ENCODE measurements around the gene C16orf82. TPM values are rescaled to one million over a fixed set of nuclear protein-coding genes. Genes with fewer than 3 reads are reported as not detected.

C16orf82 gene
- polyA plus RNA-seq (2012; ENCODE audit: missing spikeins) = not detected

GRCh38 chr16:27066668-27067537, at the start of gene C16orf82:
C16orf82 (plus strand) TSS chr16:27066927.
- DNase-seq (ENCODE audit: insufficient read length) (no peak), FAIRE-seq (no peak)
- no peak for TF ChIP-seq POLR2A (IDR thresholded peaks at IDR 0.05; ENCODE audit: low read depth, low read length)

- FAIRE-seq (no peak), DNase-seq (ENCODE audit: insufficient read length) (no peak)
- TF ChIP-seq TAF1 (IDR thresholded peaks at IDR 0.05; ENCODE audit: borderline replicate concordance, low read depth, low read length) (no peak), POLR2A (IDR thresholded peaks at IDR 0.05; ENCODE audit: low read depth, low read length) (no peak), POLR2AphosphoS5 (IDR thresholded peaks at IDR 0.05; ENCODE audit: low read depth, low read length) (no peak)
Measured at GRCh38 chr16:27020031-27020430, 46.7 kb upstream of the C16orf82 start.

GRCh38 chr16:27024010-27024409, 42.7 kb upstream of the C16orf82 start:
- TF ChIP-seq POLR2AphosphoS5 (IDR thresholded peaks at IDR 0.05; ENCODE audit: low read depth, low read length) = no peak
- TF ChIP-seq POLR2A (IDR thresholded peaks at IDR 0.05; ENCODE audit: low read depth, low read length) = no peak
- TF ChIP-seq TAF1 (IDR thresholded peaks at IDR 0.05; ENCODE audit: borderline replicate concordance, low read depth, low read length) = no peak
- no peak for FAIRE-seq
- no peak for DNase-seq (ENCODE audit: insufficient read length)

- DNase-seq (ENCODE audit: insufficient read length) (no peak), FAIRE-seq (no peak)
- no peak for TF ChIP-seq POLR2AphosphoS5 (IDR thresholded peaks at IDR 0.05; ENCODE audit: low read depth, low read length)
- no peak for TF ChIP-seq TAF1 (IDR thresholded peaks at IDR 0.05; ENCODE audit: borderline replicate concordance, low read depth, low read length)
- TF ChIP-seq POLR2A (IDR thresholded peaks at IDR 0.05; ENCODE audit: low read depth, low read length) = no peak
Measured at GRCh38 chr16:27025581-27025980, 41.1 kb upstream of the C16orf82 start.

GRCh38 chr16:27027971-27028370, 38.8 kb upstream of the C16orf82 start:
- DNase-seq (ENCODE audit: insufficient read length) (no peak), FAIRE-seq (no peak)
- no peak for TF ChIP-seq POLR2AphosphoS5 (IDR thresholded peaks at IDR 0.05; ENCODE audit: low read depth, low read length)
- no peak for TF ChIP-seq POLR2A (IDR thresholded peaks at IDR 0.05; ENCODE audit: low read depth, low read length)
- TF ChIP-seq TAF1 (IDR thresholded peaks at IDR 0.05; ENCODE audit: borderline replicate concordance, low read depth, low read length) = no peak

GRCh38 chr16:27028591-27029110, 38.1 kb upstream of the C16orf82 start:
- no peak for TF ChIP-seq POLR2A (IDR thresholded peaks at IDR 0.05; ENCODE audit: low read depth, low read length)
- TF ChIP-seq POLR2AphosphoS5 (IDR thresholded peaks at IDR 0.05; ENCODE audit: low read depth, low read length) = no peak
- TF ChIP-seq TAF1 (IDR thresholded peaks at IDR 0.05; ENCODE audit: borderline replicate concordance, low read depth, low read length) = no peak
- no peak for FAIRE-seq
- DNase-seq (ENCODE audit: insufficient read length) = no peak

GRCh38 chr16:27029525-27029924, 37.2 kb upstream of the C16orf82 start:
- FAIRE-seq (no peak), DNase-seq (ENCODE audit: insufficient read length) (no peak)
- TF ChIP-seq TAF1 (IDR thresholded peaks at IDR 0.05; ENCODE audit: borderline replicate concordance, low read depth, low read length) (no peak), POLR2AphosphoS5 (IDR thresholded peaks at IDR 0.05; ENCODE audit: low read depth, low read length) (no peak), POLR2A (IDR thresholded peaks at IDR 0.05; ENCODE audit: low read depth, low read length) (no peak)

GRCh38 chr16:27033281-27033979, 33.3 kb upstream of the C16orf82 start:
- no peak for FAIRE-seq
- no peak for DNase-seq (ENCODE audit: insufficient read length)
- TF ChIP-seq POLR2A (IDR thresholded peaks at IDR 0.05; ENCODE audit: low read depth, low read length) (no peak), POLR2AphosphoS5 (IDR thresholded peaks at IDR 0.05; ENCODE audit: low read depth, low read length) (no peak), TAF1 (IDR thresholded peaks at IDR 0.05; ENCODE audit: borderline replicate concordance, low read depth, low read length) (no peak)

GRCh38 chr16:27040732-27041131, 26.0 kb upstream of the C16orf82 start:
- FAIRE-seq (no peak), DNase-seq (ENCODE audit: insufficient read length) (no peak)
- TF ChIP-seq POLR2A (IDR thresholded peaks at IDR 0.05; ENCODE audit: low read depth, low read length) (no peak), TAF1 (IDR thresholded peaks at IDR 0.05; ENCODE audit: borderline replicate concordance, low read depth, low read length) (no peak), POLR2AphosphoS5 (IDR thresholded peaks at IDR 0.05; ENCODE audit: low read depth, low read length) (no peak)

- TF ChIP-seq TAF1 (IDR thresholded peaks at IDR 0.05; ENCODE audit: borderline replicate concordance, low read depth, low read length) = no peak
- no peak for TF ChIP-seq POLR2A (IDR thresholded peaks at IDR 0.05; ENCODE audit: low read depth, low read length)
- TF ChIP-seq POLR2AphosphoS5 (IDR thresholded peaks at IDR 0.05; ENCODE audit: low read depth, low read length) = no peak
- FAIRE-seq (no peak), DNase-seq (ENCODE audit: insufficient read length) (no peak)
Measured at GRCh38 chr16:27046958-27047518, 19.7 kb upstream of the C16orf82 start.

- FAIRE-seq (no peak), DNase-seq (ENCODE audit: insufficient read length) (no peak)
- TF ChIP-seq POLR2A (IDR thresholded peaks at IDR 0.05; ENCODE audit: low read depth, low read length) (no peak), TAF1 (IDR thresholded peaks at IDR 0.05; ENCODE audit: borderline replicate concordance, low read depth, low read length) (no peak), POLR2AphosphoS5 (IDR thresholded peaks at IDR 0.05; ENCODE audit: low read depth, low read length) (no peak)
Measured at GRCh38 chr16:27048316-27048715, 18.4 kb upstream of the C16orf82 start.
